GM12878 (cell line): ENCODE data around the gene MYO16.

Experiments
- CHD2 ChIP-seq: IDR thresholded peaks from 2 replicates; pipeline ENCODE4 v1.6.1; 2011; ENCODE audit warnings: low read depth, low read length, improper control_type of control experiment, borderline replicate concordance
- EZH2 ChIP-seq: IDR thresholded peaks from 2 replicates; pipeline ENCODE4 v1.6.1; 2012; ENCODE audit warnings: low read depth, mild to moderate bottlenecking, control low read depth, inconsistent platforms, low read length, borderline replicate concordance; ENCODE audit not compliant: control insufficient read depth
- FOXK2 ChIP-seq: fragments of 450-650 bp; IDR thresholded peaks from 2 replicates; pipeline ENCODE4 v1.6.1; 2017; ENCODE audit warnings: mild to moderate bottlenecking, moderate library complexity
- MTA3 ChIP-seq: IDR thresholded peaks from 2 replicates; pipeline ENCODE4 v1.6.1; 2012; ENCODE audit warnings: low read length, inconsistent platforms, borderline replicate concordance
- MYC ChIP-seq: IDR thresholded peaks from 2 replicates; pipeline ENCODE4 v1.6.1; 2011; ENCODE audit warnings: mild to moderate bottlenecking, low read length, moderate library complexity, inconsistent platforms; ENCODE audit not compliant: insufficient read depth, insufficient replicate concordance, insufficient read length, severe bottlenecking
- NFIC ChIP-seq: IDR thresholded peaks from 2 replicates; pipeline ENCODE4 v1.6.1; 2012; ENCODE audit warnings: low read depth, mild to moderate bottlenecking, inconsistent platforms, low read length, moderate library complexity
- NR2C1 ChIP-seq: fragments of 450-650 bp; IDR thresholded peaks from 2 replicates; pipeline ENCODE4 v1.6.1; 2017; ENCODE audit warnings: antibody characterized with exemption, mild to moderate bottlenecking, moderate library complexity
- PAX8 ChIP-seq: fragments of 450-650 bp; IDR thresholded peaks from 2 replicates; pipeline ENCODE4 v1.6.1; 2017; ENCODE audit warnings: mild to moderate bottlenecking, moderate library complexity
- POLR2A ChIP-seq: IDR thresholded peaks from 2 replicates; pipeline ENCODE4 v1.6.1; 2011; ENCODE audit warnings: low read depth, mild to moderate bottlenecking, low read length
- RAD21 ChIP-seq: IDR thresholded peaks from 2 replicates; pipeline ENCODE4 v1.6.1; 2011; ENCODE audit warnings: mild to moderate bottlenecking, low read depth, low read length, moderate library complexity; ENCODE audit not compliant: insufficient read depth
- RBBP5 ChIP-seq: fragments of 200-600 bp; sonication (generic); conservative IDR thresholded peaks from 2 replicates; pipeline ENCODE4 v1.6.1; 2016
- TF ChIP-seq, protein P1 (sequence below): IDR thresholded peaks from 2 replicates; pipeline ENCODE4 v1.6.1; 2012; ENCODE audit warnings: mild to moderate bottlenecking, low read depth, low read length
- TF ChIP-seq, protein P2 (sequence below), 3 experiments: IDR thresholded peaks in 2 of 3; conservative IDR thresholded peaks in 1 of 3; 2 replicates each; pipeline ENCODE4 v1.5.1; 2011; ENCODE audit warnings: low read depth in 3 of 3, low read length in 3 of 3, mild to moderate bottlenecking in 3 of 3, control low read depth in 2 of 3, moderate library complexity in 2 of 3, inconsistent platforms in 1 of 3, mixed read lengths in 1 of 3; ENCODE audit not compliant: control insufficient read depth in 2 of 3, insufficient read depth in 1 of 3; ENCODE audit errors: extremely low read depth in 1 of 3

DNA sequence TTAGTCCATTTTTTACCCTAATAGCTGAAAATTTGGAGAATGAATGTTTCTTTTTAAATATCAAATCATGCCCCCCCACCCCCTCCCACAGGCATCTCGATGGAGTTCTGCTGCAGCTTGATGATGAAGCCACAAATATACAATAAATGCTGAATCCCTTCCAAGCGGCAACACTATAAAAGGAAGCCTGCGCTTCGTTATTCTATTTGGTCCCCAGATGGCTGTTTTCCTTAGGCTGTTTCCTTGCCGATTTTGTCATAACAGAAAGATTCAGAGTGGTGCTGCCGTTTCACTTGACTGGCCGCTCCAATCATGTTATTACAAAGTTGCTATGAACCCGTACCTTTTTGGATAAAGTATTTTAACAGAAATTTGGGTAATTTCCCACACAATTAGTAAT is 79.5 kb downstream of the MYO16 start:
- TF ChIP-seq POLR2A, result no peak
- no peak for TF ChIP-seq PAX8
- no peak for TF ChIP-seq NR2C1
- TF ChIP-seq, protein P1, sequence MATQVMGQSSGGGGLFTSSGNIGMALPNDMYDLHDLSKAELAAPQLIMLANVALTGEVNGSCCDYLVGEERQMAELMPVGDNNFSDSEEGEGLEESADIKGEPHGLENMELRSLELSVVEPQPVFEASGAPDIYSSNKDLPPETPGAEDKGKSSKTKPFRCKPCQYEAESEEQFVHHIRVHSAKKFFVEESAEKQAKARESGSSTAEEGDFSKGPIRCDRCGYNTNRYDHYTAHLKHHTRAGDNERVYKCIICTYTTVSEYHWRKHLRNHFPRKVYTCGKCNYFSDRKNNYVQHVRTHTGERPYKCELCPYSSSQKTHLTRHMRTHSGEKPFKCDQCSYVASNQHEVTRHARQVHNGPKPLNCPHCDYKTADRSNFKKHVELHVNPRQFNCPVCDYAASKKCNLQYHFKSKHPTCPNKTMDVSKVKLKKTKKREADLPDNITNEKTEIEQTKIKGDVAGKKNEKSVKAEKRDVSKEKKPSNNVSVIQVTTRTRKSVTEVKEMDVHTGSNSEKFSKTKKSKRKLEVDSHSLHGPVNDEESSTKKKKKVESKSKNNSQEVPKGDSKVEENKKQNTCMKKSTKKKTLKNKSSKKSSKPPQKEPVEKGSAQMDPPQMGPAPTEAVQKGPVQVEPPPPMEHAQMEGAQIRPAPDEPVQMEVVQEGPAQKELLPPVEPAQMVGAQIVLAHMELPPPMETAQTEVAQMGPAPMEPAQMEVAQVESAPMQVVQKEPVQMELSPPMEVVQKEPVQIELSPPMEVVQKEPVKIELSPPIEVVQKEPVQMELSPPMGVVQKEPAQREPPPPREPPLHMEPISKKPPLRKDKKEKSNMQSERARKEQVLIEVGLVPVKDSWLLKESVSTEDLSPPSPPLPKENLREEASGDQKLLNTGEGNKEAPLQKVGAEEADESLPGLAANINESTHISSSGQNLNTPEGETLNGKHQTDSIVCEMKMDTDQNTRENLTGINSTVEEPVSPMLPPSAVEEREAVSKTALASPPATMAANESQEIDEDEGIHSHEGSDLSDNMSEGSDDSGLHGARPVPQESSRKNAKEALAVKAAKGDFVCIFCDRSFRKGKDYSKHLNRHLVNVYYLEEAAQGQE, result no peak
- TF ChIP-seq FOXK2, result no peak
- no peak for TF ChIP-seq CHD2
- TF ChIP-seq NFIC, result no peak
- no peak for TF ChIP-seq MTA3
- TF ChIP-seq, protein P2, sequence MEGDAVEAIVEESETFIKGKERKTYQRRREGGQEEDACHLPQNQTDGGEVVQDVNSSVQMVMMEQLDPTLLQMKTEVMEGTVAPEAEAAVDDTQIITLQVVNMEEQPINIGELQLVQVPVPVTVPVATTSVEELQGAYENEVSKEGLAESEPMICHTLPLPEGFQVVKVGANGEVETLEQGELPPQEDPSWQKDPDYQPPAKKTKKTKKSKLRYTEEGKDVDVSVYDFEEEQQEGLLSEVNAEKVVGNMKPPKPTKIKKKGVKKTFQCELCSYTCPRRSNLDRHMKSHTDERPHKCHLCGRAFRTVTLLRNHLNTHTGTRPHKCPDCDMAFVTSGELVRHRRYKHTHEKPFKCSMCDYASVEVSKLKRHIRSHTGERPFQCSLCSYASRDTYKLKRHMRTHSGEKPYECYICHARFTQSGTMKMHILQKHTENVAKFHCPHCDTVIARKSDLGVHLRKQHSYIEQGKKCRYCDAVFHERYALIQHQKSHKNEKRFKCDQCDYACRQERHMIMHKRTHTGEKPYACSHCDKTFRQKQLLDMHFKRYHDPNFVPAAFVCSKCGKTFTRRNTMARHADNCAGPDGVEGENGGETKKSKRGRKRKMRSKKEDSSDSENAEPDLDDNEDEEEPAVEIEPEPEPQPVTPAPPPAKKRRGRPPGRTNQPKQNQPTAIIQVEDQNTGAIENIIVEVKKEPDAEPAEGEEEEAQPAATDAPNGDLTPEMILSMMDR (IDR thresholded peaks at IDR 0.05 in 2 of 3, conservative IDR thresholded peaks at IDR 0.05 in 1 of 3; ENCODE audit: control insufficient read depth in 2 of 3, extremely low read depth in 1 of 3, insufficient read depth in 1 of 3, low read depth in 3 of 3, low read length in 3 of 3), result no peak
- TF ChIP-seq RBBP5, result no peak
- TF ChIP-seq RAD21, result no peak
- TF ChIP-seq EZH2, result no peak
- TF ChIP-seq MYC, result no peak
